HEK293 (cell line): ENCODE results near the gene ALKBH7.

ENCODE experiments used
- EGR2 ChIP-seq: fragments of 450-650 bp; formaldehyde crosslinking; IDR thresholded peaks from 2 replicates; pipeline ENCODE4 v1.5.1; 2016; ENCODE audit warnings: low read depth, missing biosample characterization, missing genetic modification characterization
- GFI1B ChIP-seq: fragments of 450-650 bp; formaldehyde crosslinking; IDR thresholded peaks from 2 replicates; pipeline ENCODE4 v1.5.1; 2016; ENCODE audit warnings: missing biosample characterization, missing genetic modification characterization
- GLI4 ChIP-seq: fragments of 450-650 bp; formaldehyde crosslinking; IDR thresholded peaks from 2 replicates; pipeline ENCODE4 v1.5.1; 2016; ENCODE audit warnings: missing biosample characterization, missing genetic modification characterization
- HOXA7 ChIP-seq: sonication (generic); formaldehyde crosslinking; IDR thresholded peaks from 2 replicates; pipeline ENCODE4 v1.8.1; 2022; ENCODE audit warnings: missing genetic modification reagents, borderline replicate concordance
- PATZ1 ChIP-seq: fragments of 450-650 bp; formaldehyde crosslinking; IDR thresholded peaks from 2 replicates; pipeline ENCODE4 v1.5.1; 2016; ENCODE audit warnings: missing biosample characterization, missing genetic modification characterization
- RBAK ChIP-seq: fragments of 450-650 bp; formaldehyde crosslinking; IDR thresholded peaks from 2 replicates; pipeline ENCODE4 v1.5.1; 2016; ENCODE audit warnings: missing biosample characterization, missing genetic modification characterization
- ZBTB26 ChIP-seq: fragments of 450-650 bp; formaldehyde crosslinking; optimal IDR thresholded peaks from 2 replicates; pipeline ENCODE3; 2016; ENCODE audit warnings: missing biosample characterization, mild to moderate bottlenecking, missing genetic modification characterization
- ZNF335 ChIP-seq: fragments of 450-650 bp; formaldehyde crosslinking; conservative IDR thresholded peaks from 2 replicates; pipeline ENCODE4 v1.5.1; 2016; ENCODE audit warnings: missing biosample characterization, missing genetic modification characterization
- ZNF76 ChIP-seq: fragments of 450-650 bp; formaldehyde crosslinking; IDR thresholded peaks from 2 replicates; pipeline ENCODE4; 2016; ENCODE audit warnings: low read depth, missing biosample characterization, missing genetic modification characterization, borderline replicate concordance
- TF ChIP-seq, protein P1 (sequence below): fragments of 450-650 bp; formaldehyde crosslinking; IDR thresholded peaks from 2 replicates; pipeline ENCODE4 v1.5.1; 2016; ENCODE audit warnings: missing biosample characterization, missing genetic modification characterization
- TF ChIP-seq, protein P2 (sequence below): fragments of 450-650 bp; formaldehyde crosslinking; IDR thresholded peaks from 2 replicates; pipeline ENCODE4 v1.5.1; 2016; ENCODE audit warnings: missing biosample characterization, missing genetic modification characterization

GRCh38 chr19:6394831-6395230 is 22.2 kb downstream of the ALKBH7 start:
- TF ChIP-seq, protein P1, sequence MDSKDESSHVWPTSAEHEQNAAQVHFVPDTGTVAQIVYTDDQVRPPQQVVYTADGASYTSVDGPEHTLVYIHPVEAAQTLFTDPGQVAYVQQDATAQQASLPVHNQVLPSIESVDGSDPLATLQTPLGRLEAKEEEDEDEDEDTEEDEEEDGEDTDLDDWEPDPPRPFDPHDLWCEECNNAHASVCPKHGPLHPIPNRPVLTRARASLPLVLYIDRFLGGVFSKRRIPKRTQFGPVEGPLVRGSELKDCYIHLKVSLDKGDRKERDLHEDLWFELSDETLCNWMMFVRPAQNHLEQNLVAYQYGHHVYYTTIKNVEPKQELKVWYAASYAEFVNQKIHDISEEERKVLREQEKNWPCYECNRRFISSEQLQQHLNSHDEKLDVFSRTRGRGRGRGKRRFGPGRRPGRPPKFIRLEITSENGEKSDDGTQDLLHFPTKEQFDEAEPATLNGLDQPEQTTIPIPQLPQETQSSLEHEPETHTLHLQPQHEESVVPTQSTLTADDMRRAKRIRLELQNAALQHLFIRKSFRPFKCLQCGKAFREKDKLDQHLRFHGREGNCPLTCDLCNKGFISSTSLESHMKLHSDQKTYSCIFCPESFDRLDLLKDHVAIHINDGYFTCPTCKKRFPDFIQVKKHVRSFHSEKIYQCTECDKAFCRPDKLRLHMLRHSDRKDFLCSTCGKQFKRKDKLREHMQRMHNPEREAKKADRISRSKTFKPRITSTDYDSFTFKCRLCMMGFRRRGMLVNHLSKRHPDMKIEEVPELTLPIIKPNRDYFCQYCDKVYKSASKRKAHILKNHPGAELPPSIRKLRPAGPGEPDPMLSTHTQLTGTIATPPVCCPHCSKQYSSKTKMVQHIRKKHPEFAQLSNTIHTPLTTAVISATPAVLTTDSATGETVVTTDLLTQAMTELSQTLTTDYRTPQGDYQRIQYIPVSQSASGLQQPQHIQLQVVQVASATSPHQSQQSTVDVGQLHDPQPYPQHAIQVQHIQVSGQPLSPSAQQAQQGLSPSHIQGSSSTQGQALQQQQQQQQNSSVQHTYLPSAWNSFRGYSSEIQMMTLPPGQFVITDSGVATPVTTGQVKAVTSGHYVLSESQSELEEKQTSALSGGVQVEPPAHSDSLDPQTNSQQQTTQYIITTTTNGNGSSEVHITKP: no peak
- TF ChIP-seq ZBTB26 (tag by site-specific recombination): no peak
- no peak for TF ChIP-seq HOXA7 (CRISPR knock-in tag)
- TF ChIP-seq, protein P2, sequence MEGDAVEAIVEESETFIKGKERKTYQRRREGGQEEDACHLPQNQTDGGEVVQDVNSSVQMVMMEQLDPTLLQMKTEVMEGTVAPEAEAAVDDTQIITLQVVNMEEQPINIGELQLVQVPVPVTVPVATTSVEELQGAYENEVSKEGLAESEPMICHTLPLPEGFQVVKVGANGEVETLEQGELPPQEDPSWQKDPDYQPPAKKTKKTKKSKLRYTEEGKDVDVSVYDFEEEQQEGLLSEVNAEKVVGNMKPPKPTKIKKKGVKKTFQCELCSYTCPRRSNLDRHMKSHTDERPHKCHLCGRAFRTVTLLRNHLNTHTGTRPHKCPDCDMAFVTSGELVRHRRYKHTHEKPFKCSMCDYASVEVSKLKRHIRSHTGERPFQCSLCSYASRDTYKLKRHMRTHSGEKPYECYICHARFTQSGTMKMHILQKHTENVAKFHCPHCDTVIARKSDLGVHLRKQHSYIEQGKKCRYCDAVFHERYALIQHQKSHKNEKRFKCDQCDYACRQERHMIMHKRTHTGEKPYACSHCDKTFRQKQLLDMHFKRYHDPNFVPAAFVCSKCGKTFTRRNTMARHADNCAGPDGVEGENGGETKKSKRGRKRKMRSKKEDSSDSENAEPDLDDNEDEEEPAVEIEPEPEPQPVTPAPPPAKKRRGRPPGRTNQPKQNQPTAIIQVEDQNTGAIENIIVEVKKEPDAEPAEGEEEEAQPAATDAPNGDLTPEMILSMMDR (tag by site-specific recombination): no peak
- no peak for TF ChIP-seq PATZ1 (tag by site-specific recombination)
- TF ChIP-seq ZNF76: no peak
- no peak for TF ChIP-seq RBAK (tag by site-specific recombination)
- no peak for TF ChIP-seq GLI4
- no peak for TF ChIP-seq ZNF335
- no peak for TF ChIP-seq EGR2
- TF ChIP-seq GFI1B: no peak
